Common myeloid progenitor, CD34-positive (primary cell): ENCODE results near the gene TLDC2.

ENCODE experiments used
- CTCF ChIA-PET: fragments of 350-600 bp; sonication (Branson Sonifier 250); formaldehyde crosslinking; loops from one replicate; lab custom pipeline; 2021; ENCODE audit warnings: antibody characterized with exemption; lab: Charles Lee
- POLR2A ChIA-PET: fragments of 350-600 bp; sonication (Branson Sonifier 250); formaldehyde crosslinking; loops from one replicate; lab custom pipeline; 2021; ENCODE audit warnings: antibody characterized with exemption; lab: Charles Lee
- DNase-seq, 3 donors: peaks; one replicate each; pipeline versions ENCODE4 v3.0.0 to v3.0.0-alpha.2; 2013
- H3K27ac ChIP-seq, 2 experiments: 1 replicate in 1 of 2; 2 replicates in 1 of 2; pipeline ENCODE4 v1.7.0; 2013; ENCODE audit warnings: inconsistent platforms in 2 of 2, low read length in 2 of 2, mild to moderate bottlenecking in 2 of 2, low read depth in 1 of 2, moderate library complexity in 1 of 2; ENCODE audit not compliant: severe bottlenecking in 2 of 2, insufficient read depth in 1 of 2, poor library complexity in 1 of 2
- H3K27me3 ChIP-seq, 5 experiments: replicated peaks in 2 of 5; 1 replicate in 3 of 5; 2 replicates in 2 of 5; pipeline versions ENCODE4 v1.6.1 to v1.7.0; 2013; ENCODE audit warnings: low read length in 4 of 5, mild to moderate bottlenecking in 2 of 5, moderate library complexity in 2 of 5, inconsistent platforms in 1 of 5; ENCODE audit not compliant: insufficient read depth in 5 of 5, control insufficient read depth in 4 of 5
- H3K36me3 ChIP-seq, 4 experiments: 1 replicate in 2 of 4; 2 replicates in 2 of 4; pipeline versions ENCODE4 v1.6.1 to v1.7.0; 2013; ENCODE audit warnings: low read length in 3 of 4, control low read depth in 1 of 4, mild to moderate bottlenecking in 1 of 4; ENCODE audit not compliant: control insufficient read depth in 4 of 4, insufficient read depth in 4 of 4
- H3K4me1 ChIP-seq, 4 experiments: 1 replicate in 3 of 4; 2 replicates in 1 of 4; pipeline versions ENCODE4 v1.6.1 to v1.7.1; 2013; ENCODE audit warnings: low read length in 3 of 4, mild to moderate bottlenecking in 3 of 4, control low read depth in 1 of 4, inconsistent platforms in 1 of 4, moderate library complexity in 1 of 4; ENCODE audit not compliant: control insufficient read depth in 4 of 4, insufficient read depth in 4 of 4; ENCODE audit errors: control extremely low read depth in 1 of 4
- H3K4me3 ChIP-seq, 7 experiments: 1 replicate in 4 of 7; 2 replicates in 3 of 7; pipeline versions ENCODE4 v1.5.1 to v1.7.0; 2013; ENCODE audit warnings: mild to moderate bottlenecking in 7 of 7, low read length in 6 of 7, moderate library complexity in 6 of 7, inconsistent platforms in 2 of 7, low read depth in 2 of 7, control low read depth in 1 of 7; ENCODE audit not compliant: insufficient read depth in 4 of 7, control insufficient read depth in 1 of 7; ENCODE audit errors: extremely low read depth in 1 of 7
- H3K9me3 ChIP-seq, 5 experiments: 1 replicate in 4 of 5; 2 replicates in 1 of 5; pipeline versions ENCODE4 v1.6.1 to v1.7.1; 2013; ENCODE audit warnings: low read length in 4 of 5, mild to moderate bottlenecking in 2 of 5, inconsistent platforms in 1 of 5, low read depth in 1 of 5, moderate library complexity in 1 of 5; ENCODE audit not compliant: control insufficient read depth in 4 of 5, insufficient read depth in 2 of 5; ENCODE audit errors: control extremely low read depth in 1 of 5
- WGBS: methylation state at CpG from one replicate; pipeline ENCODE4 v1.1.5; 2013; ENCODE audit not compliant: insufficient coverage; 5-methylcytosine and 5-hydroxymethylcytosine counted together

Gene TLDC2

DNA sequence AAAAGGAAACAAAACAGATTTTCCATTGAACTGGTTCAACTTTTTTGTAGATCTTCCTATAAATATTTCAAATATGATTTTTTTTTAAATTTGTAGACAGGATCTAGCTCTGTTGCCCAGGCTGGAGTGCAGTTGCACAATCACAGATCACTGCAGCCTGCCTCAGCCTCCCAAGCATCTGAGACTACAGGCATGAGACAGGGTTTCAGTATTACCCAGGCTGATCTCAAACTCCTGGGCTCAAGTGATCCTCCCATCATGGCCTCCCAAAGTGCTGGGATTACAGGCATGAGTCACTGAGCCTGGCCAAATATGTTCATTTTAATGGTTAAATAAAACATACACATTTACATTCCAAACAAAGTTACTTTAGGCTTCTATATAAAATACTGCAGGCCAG, 42.0 kb downstream of the TLDC2 start:
- no peaks in the 10 kb centered on the region for H3K4me1 ChIP-seq
- H3K27ac ChIP-seq = no peak overlapping the region
- CTCF ChIA-PET = interaction anchor here (1.0 kb wide), 1 partner anchor 16 kb away, joined by 3 read pairs; no protein-coding TSS in a partner anchor
- no peaks in the 10 kb centered on the region for H3K27me3 ChIP-seq
- no peaks in the 10 kb centered on the region for H3K9me3 ChIP-seq
- H3K4me3 ChIP-seq = no peak overlapping the region
- POLR2A ChIA-PET = no interaction called here
- peaks cover 0 to 5% (median 0%) of the 10 kb centered on the region in 4 experiments for H3K36me3 ChIP-seq
- DNase-seq = no peak

DNA sequence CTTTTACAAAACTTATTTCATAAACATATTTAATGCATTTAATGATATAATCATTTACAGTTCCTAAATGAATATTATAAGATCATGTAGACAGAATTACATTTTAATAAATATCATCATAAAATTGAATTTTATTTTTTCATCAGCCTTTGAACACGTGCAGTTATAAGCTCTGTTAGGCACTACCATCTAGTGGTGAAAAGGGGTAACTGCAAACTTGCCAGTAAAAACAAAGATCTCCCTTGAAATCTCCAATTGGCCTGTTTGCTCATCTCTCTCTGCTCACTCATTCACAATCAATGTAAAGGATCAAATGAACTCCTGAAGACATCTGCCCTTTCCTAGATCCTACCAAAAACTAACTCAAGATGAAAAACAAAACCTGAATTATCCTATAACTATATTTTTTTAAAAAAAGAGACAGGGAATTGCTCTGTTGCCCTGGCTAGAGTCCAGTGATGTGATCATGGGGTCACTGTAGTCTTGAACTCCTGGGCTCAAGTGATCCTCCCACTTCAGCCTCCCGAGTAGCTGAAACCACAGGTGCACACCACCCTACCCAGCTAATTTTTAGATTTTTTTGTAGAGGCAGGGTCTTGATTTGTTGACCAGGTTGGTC, 43.9 kb downstream of the TLDC2 start:
- no peaks in the 10 kb centered on the region for H3K9me3 ChIP-seq
- H3K27me3 ChIP-seq = no peaks in the 10 kb centered on the region
- no peak overlapping the region for H3K4me3 ChIP-seq
- H3K36me3 ChIP-seq = no peaks in the 10 kb centered on the region
- ChIA-PET POLR2A (no interaction called here), CTCF (interaction anchor here (1.2 to 2.2 kb wide), 6 partner anchors 8 to 415 kb away, joined by 3 to 5 read pairs (median 4); no protein-coding TSS in a partner anchor)
- no peaks in the 10 kb centered on the region for H3K4me1 ChIP-seq
- peak; percentile 51 to 78 (median 70) for DNase-seq
- WGBS = no CpG with 5 or more reads among the region's 2 CpGs
- no peak overlapping the region for H3K27ac ChIP-seq

DNA sequence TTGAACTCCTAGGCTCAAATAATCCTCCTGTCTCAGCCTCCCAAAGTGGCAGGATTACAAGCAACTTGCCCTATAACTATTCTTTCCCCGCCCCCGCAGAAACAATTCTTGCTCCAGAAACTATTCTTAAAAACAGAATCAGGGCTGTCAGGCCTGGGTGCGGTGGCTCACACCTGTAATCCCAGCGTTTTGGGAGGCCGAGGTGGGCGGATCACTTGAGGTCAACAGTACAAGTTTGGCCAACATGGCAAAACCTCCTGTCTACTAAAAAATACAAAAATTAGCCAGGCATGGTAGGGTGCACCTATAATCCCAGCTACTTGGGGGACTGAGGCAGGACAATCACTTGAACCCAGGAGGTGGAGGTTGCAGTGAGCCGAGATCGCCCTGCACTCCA, 44.4 kb downstream of the TLDC2 start:
- Histone ChIP-seq H3K9me3 (no peaks in the 10 kb centered on the region), H3K27ac (no peak overlapping the region), H3K27me3 (no peaks in the 10 kb centered on the region), H3K4me1 (no peaks in the 10 kb centered on the region), H3K36me3 (no peaks in the 10 kb centered on the region), H3K4me3 (no peak overlapping the region)
- POLR2A ChIA-PET = no interaction called here
- 100% methylated on average over 6 of the region's 8 CpGs for WGBS
- DNase-seq = no peak
- CTCF ChIA-PET = interaction anchor here (1.2 to 2.2 kb wide), 4 partner anchors 8 to 34 kb away, joined by 3 to 5 read pairs (median 4); no protein-coding TSS in a partner anchor

DNA sequence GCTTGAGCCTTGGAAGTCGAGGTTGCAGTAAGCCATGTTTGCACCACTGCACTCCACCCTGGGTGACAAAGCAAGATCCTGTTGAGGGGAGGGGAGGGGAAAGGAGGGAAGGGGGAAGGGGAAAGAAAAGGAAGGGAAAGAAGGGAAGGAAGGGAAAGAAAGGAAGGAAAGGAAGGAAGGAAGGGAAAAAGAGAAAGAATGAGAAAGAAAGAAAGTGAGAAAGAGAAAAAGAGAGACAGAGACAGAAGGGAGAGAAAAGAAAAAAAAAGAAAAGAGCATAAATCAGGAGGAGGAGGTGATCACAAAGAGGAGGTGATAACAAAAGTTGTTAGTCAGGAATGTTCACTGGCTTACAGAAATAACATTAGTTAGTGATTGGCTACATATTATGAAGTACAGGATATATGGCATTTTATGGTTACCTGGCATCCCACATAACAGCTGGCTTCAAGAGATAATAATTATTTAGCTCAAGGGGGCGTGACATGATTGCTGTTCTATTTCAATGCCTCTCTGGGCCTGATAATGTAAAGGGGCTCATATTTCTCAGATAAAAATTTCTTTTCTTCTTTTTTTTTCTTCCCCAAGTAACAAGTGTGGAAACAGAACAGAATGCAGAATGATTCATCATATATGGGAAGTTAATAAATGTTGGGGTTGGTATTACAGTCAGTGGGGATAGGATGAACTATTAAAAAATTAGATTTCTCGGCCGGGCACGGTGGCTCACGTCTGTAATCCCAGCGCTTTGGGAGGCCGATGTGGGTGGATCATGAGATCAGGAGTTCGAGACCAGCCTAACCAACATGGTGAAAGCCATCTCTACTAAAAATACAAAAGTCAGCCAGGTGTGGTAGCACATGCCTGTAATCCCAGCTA, 48.5 kb downstream of the TLDC2 start:
- Histone ChIP-seq H3K27ac (no peak overlapping the region), H3K27me3 (no peaks in the 10 kb centered on the region), H3K9me3 (no peaks in the 10 kb centered on the region), H3K4me1 (no peaks in the 10 kb centered on the region), H3K4me3 (no peak overlapping the region), H3K36me3 (peaks cover 0 to 11% (median 3%) of the 10 kb centered on the region in 4 experiments)
- ChIA-PET POLR2A (no interaction called here), CTCF (interaction anchor here (0.6 to 1.4 kb wide), 3 partner anchors 9 to 366 kb away, joined by 3 to 4 read pairs (median 3); no protein-coding TSS in a partner anchor)
- WGBS = 29% methylated on average over 1 of the region's 9 CpGs
- DNase-seq = peak in 2 of 3 donors; percentile 27 to 66

DNA sequence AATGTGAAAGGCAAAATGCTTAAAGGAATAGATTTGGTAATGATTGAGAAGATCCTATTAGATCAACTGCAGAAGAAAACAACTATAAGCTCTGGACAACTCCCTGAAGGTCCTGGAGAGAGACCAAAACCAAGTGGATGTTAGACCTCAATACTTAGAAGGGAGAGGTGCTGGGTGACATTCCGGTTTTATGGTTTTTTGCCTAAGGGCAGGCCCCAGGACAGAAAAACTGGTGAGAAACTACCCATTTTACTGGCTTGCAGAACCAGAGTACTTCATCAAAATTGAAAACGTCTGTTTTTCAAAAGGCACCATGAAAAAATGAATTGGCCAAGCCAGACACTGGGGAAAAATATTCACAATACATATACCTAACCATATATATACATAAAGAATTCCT, 49.3 kb downstream of the TLDC2 start:
- no peak for DNase-seq
- no peaks in the 10 kb centered on the region for H3K9me3 ChIP-seq
- no peak overlapping the region for H3K27ac ChIP-seq
- peaks cover 0 to 11% (median 3%) of the 10 kb centered on the region in 4 experiments for H3K36me3 ChIP-seq
- ChIA-PET CTCF (no interaction called here), POLR2A (no interaction called here)
- no peaks in the 10 kb centered on the region for H3K27me3 ChIP-seq
- H3K4me1 ChIP-seq = no peaks in the 10 kb centered on the region
- 100% methylated on average over 2 of the region's 2 CpGs for WGBS
- no peak overlapping the region for H3K4me3 ChIP-seq

DNA sequence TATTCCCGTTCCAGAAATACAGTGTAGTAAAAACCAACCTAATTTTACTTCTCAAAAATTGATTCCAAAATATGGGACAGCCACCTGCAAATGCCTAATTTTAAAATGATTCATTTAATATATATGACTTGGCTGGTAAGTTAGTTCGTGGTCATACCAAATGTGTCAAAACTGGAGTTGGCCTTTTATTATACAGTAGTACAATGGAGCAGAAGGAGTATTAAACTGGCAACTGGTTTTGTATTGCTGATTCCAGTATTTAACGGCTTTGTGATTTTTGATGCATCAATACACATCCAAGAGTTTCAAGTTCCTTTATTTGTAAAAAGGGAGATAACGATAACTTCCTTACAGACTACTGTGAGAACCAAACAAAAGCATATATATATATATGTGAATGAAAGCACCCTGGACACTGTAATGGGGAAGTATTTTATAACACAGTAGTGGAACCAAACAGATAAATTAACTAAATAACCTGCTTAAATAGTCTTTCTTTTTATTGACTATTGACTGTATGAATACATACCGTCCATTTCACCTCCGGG, 50.8 kb downstream of the TLDC2 start:
- no peaks in the 10 kb centered on the region for H3K4me1 ChIP-seq
- ChIA-PET POLR2A (no interaction called here), CTCF (no interaction called here)
- H3K4me3 ChIP-seq = no peak overlapping the region
- H3K9me3 ChIP-seq = no peaks in the 10 kb centered on the region
- no peak for DNase-seq
- no peaks in the 10 kb centered on the region for H3K27me3 ChIP-seq
- H3K36me3 ChIP-seq = peaks cover 0 to 20% (median 3%) of the 10 kb centered on the region in 4 experiments
- no peak overlapping the region for H3K27ac ChIP-seq
- 100% methylated on average over 2 of the region's 6 CpGs for WGBS

DNA sequence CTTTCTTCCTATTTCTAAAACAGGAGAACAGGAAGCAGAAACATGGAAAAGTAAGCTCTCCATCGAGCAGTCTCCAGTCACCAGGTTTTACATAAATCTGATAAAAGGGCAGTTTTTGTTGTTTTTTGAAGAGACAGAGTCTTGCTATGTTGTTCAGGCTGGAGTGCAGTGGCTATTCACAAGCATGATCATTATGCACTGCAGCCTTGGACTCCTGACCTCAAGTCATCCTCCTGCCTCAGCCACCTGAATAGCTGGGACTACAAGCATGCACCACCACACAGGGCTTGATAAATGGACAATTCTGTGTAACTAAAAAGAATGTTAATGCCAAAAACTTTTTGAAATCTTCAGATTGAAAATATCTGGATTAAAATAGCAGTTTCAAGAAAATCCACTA, 51.8 kb downstream of the TLDC2 start:
- Histone ChIP-seq H3K4me1 (no peaks in the 10 kb centered on the region), H3K36me3 (peaks cover 0 to 20% (median 3%) of the 10 kb centered on the region in 4 experiments), H3K27ac (no peak overlapping the region), H3K27me3 (no peaks in the 10 kb centered on the region), H3K9me3 (no peaks in the 10 kb centered on the region), H3K4me3 (no peak overlapping the region)
- POLR2A ChIA-PET = no interaction called here
- 100% methylated on average over 1 of the region's 1 CpG for WGBS
- DNase-seq = no peak
- CTCF ChIA-PET = no interaction called here
